ENCODE results near the gene MCHR2. TPM values are rescaled to one million over a fixed set of nuclear protein-coding genes. Genes with fewer than 3 reads are reported as not detected.
"Not testable (repeated sequence)": the region's sequence is repeated elsewhere in the genome, so short reads cannot be mapped to it uniquely, and the experiment has no call there.

MCHR2 gene, protein sequence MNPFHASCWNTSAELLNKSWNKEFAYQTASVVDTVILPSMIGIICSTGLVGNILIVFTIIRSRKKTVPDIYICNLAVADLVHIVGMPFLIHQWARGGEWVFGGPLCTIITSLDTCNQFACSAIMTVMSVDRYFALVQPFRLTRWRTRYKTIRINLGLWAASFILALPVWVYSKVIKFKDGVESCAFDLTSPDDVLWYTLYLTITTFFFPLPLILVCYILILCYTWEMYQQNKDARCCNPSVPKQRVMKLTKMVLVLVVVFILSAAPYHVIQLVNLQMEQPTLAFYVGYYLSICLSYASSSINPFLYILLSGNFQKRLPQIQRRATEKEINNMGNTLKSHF
- not detected for total RNA-seq

DNA sequence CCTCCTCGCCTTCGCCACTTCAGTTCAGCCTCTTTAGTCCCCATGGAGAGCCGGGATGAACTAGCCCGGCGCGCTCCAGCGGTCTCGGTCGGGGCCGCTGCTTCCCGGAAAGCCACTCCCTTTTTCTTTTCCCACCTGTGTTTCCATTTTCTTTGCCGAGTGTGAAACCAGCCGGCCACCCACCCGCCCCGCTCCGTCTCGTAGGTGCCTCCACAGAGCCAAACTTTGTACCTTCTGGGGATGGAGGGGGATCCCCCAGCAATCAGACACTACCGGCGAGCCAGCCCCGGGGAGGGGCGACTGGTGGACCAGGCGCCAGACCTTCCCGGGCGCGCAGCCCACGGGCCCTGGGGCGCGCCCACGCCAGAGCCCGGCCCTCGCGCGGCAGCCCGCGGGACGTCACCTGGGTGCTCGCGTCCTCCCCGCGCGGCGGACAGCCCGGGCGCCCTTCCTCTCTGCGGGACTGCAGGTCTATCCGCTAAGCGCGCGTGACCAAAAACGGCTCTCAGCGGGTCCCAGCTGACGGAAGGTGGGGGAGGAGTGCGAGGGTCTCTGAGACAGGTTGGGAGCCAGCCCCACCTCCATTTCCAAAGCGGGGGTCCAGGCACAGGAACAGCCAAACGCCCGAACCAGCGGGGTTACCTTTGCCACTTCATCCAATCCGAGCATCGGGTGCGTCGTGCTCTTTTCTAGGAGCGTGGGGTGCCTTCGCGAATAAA lies at the start of gene MCHR2:
Gene MCHR2, minus strand, starts transcription at position 691 of the 719 bp plus-strand sequence. CDS start 38,076 bp downstream, outside the sequence.
- H3K36me3 Mint-ChIP-seq (ENCODE audit: low read depth) = no peaks in the 10 kb centered on the region
- CTCF ChIA-PET = no interaction called here
- H3K4me3 Mint-ChIP-seq = no peak within 1 kb of the TSS
- POLR2A ChIA-PET = no interaction called here
- H3K9me3 Mint-ChIP-seq = no peaks in the 10 kb centered on the region
- no peak for DNase-seq
- H3K4me1 Mint-ChIP-seq = no peaks in the 10 kb centered on the region
- H3K27ac Mint-ChIP-seq = no peak within 1 kb of the TSS
- peaks cover 32% of the 10 kb centered on the region for H3K27me3 Mint-ChIP-seq

DNA sequence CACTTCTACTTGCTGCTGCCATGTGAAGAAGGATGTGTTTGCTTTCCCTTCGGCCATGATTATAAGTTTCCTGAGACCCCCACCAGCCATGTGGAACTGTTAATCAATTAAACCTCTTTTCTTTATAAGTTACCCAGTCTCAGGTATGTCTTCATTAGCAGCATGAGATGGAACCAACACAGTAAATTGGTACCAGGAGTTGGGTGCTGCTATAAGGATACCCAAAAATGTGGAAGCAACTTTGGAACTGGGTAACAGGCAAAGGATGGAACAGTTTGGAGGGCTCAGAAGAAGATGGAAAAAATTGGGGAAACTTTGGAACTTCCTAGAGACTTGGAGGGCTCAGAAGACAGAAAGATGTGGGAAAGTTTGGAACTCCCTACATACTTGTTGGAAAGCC lies 44.5 kb upstream of the MCHR2 start:
- H3K36me3 Mint-ChIP-seq (ENCODE audit: low read depth); POLR2A ChIA-PET; DNase-seq; H3K27me3 Mint-ChIP-seq; H3K9me3 Mint-ChIP-seq; H3K27ac Mint-ChIP-seq; H3K4me3 Mint-ChIP-seq; CTCF ChIA-PET; H3K4me1 Mint-ChIP-seq: not testable (repeated sequence)

DNA sequence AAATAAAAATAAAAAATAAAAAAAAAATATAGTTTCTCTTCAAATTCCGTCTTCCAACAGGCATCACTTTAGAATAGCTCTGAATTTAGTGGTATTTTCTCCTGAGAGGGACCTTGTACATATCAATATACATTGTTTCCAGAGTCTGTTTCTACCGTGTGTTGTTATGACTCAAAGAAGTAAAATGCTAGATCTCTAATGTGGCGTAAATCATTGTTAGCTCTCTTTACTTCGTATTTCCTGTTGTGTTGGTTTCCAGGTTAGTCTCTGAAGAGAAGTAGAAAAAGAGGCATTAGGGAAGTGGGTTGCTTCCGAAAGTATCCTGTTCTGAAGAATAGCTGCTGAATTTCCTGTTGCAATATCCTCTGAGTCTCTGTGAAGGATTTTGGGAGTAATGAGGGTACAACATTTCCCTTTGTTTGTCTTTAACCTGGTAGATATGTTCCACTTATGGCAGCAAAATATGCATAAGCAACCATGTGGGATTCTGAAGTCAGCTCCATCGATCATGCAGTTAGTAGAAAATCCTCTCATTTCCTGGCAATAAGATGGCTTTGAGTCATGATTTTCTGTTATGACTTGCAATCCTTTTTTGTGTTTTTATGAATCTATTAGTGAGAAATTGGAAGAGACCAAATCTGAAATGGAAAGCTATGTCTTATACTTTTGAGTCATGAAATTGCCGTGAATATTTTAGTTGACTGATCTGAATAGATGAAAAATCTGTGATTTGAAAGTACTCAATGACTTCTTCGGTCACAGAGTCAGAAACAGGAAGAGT lies 42.0 kb upstream of the MCHR2 start:
- H3K27ac Mint-ChIP-seq = no peak overlapping the region
- H3K4me3 Mint-ChIP-seq = no peak overlapping the region
- peaks cover 7% of the 10 kb centered on the region for H3K4me1 Mint-ChIP-seq
- CTCF ChIA-PET = interaction anchor here (0.7 kb wide), 1 partner anchor 10 kb away, joined by 3 read pairs; no protein-coding TSS in a partner anchor
- no peak for DNase-seq
- POLR2A ChIA-PET = no interaction called here
- no peaks in the 10 kb centered on the region for H3K27me3 Mint-ChIP-seq
- no peaks in the 10 kb centered on the region for H3K36me3 Mint-ChIP-seq (ENCODE audit: low read depth)
- peaks cover 10% of the 10 kb centered on the region for H3K9me3 Mint-ChIP-seq

DNA sequence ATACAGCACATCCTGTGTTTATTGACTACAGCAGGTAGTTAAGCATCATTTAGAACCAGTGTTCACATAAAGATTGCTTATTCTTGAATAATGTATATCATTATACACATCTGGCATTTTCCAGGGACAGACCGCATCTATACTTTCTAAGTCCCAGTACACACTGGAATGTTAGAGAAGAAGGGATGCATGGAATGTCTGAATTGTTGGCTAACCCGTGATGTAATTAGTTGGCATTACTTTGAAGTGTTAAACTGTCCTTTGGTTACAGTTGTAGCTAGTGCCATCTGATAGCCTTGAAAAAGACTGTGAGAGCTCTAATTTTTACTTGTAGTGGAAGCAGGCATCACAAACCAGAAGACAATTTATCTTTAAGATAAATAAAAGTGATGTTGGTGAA lies 29.8 kb upstream of the MCHR2 start:
- POLR2A ChIA-PET = no interaction called here
- Mint-ChIP-seq H3K4me3 (no peak overlapping the region), H3K27ac (no peak overlapping the region), H3K4me1 (no peaks in the 10 kb centered on the region), H3K36me3 (ENCODE audit: low read depth) (no peaks in the 10 kb centered on the region), H3K27me3 (peaks cover 4% of the 10 kb centered on the region), H3K9me3 (no peaks in the 10 kb centered on the region)
- CTCF ChIA-PET = no interaction called here
- no peak for DNase-seq

DNA sequence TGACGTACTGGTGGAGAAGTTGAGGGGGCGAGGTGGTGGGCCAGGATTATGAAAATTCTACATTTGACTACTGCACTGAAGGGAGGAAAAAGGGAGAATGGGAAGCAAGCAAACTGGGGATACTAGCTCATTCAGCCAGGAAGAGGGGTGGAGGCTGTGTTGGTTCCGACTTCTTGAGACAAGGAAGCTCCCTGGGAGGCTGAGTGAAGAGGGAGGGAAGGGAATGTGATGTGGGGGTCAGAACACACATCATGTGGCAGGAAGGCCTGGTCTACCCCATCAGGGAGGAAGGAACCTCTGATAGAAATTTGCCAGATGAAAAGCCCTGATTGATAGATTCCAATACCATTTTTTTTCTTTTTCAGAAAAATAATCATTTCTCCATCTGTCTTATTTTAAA lies 28.8 kb upstream of the MCHR2 start:
- Mint-ChIP-seq H3K36me3 (ENCODE audit: low read depth) (no peaks in the 10 kb centered on the region), H3K27ac (no peak overlapping the region), H3K4me1 (no peaks in the 10 kb centered on the region), H3K9me3 (no peaks in the 10 kb centered on the region), H3K27me3 (peaks cover 6% of the 10 kb centered on the region), H3K4me3 (no peak overlapping the region)
- POLR2A ChIA-PET = no interaction called here
- no peak for DNase-seq
- CTCF ChIA-PET = no interaction called here

DNA sequence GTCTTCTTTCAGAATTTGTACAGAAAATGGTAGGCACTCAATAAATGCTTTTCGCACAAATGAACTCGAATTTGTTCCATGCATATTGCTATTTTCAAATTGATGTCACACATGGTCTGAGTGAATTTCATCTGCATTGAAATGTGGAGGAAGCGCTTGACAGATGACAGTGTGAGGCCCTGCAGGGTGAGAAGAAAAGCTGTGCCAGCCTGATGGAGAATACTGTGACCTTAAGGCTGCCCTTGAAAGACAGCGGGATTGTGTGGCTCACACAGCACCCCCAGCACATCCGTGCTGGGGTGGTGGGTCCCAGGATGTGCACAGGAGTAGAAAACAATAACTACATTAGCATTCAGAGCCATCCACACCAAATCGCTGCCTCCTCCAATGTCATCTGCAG lies 14.8 kb upstream of the MCHR2 start:
- no peak overlapping the region for H3K27ac Mint-ChIP-seq
- no peaks in the 10 kb centered on the region for H3K9me3 Mint-ChIP-seq
- no peaks in the 10 kb centered on the region for H3K4me1 Mint-ChIP-seq
- no peak for DNase-seq
- POLR2A ChIA-PET = no interaction called here
- H3K36me3 Mint-ChIP-seq (ENCODE audit: low read depth) = no peaks in the 10 kb centered on the region
- CTCF ChIA-PET = no interaction called here
- peaks cover 12% of the 10 kb centered on the region for H3K27me3 Mint-ChIP-seq
- no peak overlapping the region for H3K4me3 Mint-ChIP-seq

DNA sequence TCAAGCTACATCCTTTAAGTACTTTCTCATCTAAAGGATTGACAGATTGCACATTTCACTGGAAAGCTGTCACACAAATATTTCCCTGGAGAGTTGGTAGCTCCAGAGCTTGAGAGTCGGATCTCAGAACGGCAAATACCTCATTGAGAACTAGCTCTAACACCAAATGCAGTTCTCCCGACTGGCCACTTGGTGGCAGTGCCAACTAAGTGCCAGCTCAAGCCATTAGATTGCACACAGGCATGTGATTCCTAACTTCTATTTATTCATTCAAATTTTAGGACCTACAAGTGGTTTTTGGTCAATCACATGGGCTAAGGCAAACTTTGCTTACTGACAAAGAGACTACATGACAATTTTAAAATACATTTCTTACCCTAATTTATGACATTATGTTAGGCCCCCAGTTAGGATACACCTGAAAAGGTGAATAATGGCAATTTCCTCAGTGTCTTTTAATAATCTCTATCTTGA lies 7.9 kb upstream of the MCHR2 start:
- H3K4me3 Mint-ChIP-seq = no peak overlapping the region
- H3K27ac Mint-ChIP-seq = no peak overlapping the region
- ChIA-PET CTCF (interaction anchor here (0.6 to 3.1 kb wide), 16 partner anchors 11 to 718 kb away, joined by 3 to 33 read pairs (median 5); no protein-coding TSS in a partner anchor), POLR2A (no interaction called here)
- H3K9me3 Mint-ChIP-seq = no peaks in the 10 kb centered on the region
- no peaks in the 10 kb centered on the region for H3K4me1 Mint-ChIP-seq
- H3K36me3 Mint-ChIP-seq (ENCODE audit: low read depth) = no peaks in the 10 kb centered on the region
- DNase-seq = peak; percentile 39
- H3K27me3 Mint-ChIP-seq = peaks cover 22% of the 10 kb centered on the region

DNA sequence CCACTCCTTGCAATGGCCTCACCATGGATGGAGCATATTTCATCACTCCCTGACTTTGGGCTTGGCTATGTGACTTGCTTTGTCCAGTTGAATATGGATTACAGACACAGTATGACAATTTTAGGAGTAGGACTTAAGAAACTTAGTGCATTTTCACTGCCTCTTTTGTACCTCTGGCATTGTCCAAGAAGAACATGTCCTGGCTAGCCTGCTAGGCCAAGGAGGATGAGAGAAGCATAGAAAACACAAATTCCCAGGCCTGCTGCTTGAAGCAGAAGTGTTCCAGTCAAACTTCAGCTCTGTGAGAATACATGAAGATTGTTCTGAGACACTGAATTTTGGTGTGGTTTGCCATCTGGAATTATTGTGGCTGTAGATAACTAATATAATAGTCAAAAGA lies 3.1 kb upstream of the MCHR2 start:
- Mint-ChIP-seq H3K9me3 (no peaks in the 10 kb centered on the region), H3K27ac (no peak overlapping the region), H3K36me3 (ENCODE audit: low read depth) (no peaks in the 10 kb centered on the region), H3K27me3 (peaks cover 36% of the 10 kb centered on the region), H3K4me3 (no peak overlapping the region), H3K4me1 (no peaks in the 10 kb centered on the region)
- no peak for DNase-seq
- CTCF ChIA-PET = no interaction called here
- POLR2A ChIA-PET = no interaction called here

DNA sequence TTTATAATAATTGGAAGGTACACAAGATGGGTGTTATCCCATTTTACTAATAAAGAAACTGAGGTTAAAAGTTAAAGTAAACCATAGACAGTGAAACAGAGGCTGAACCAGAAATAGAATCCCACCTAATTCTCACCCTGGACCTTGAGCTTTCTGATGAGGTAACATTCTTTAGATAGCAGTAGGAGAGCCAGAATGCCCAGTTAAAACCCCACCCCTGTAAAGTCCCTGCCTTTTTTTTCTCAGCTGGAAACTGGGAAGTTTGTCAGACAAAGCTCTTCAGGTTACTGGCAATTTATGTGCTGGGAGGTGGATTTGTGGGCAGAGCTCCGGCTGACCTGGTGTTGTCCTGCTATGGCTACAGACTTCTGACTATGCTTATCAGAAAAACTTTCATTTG lies 1.9 kb upstream of the MCHR2 start:
- Mint-ChIP-seq H3K27me3 (peaks cover 36% of the 10 kb centered on the region), H3K9me3 (no peaks in the 10 kb centered on the region), H3K27ac (no peak overlapping the region), H3K36me3 (ENCODE audit: low read depth) (no peaks in the 10 kb centered on the region), H3K4me3 (no peak overlapping the region), H3K4me1 (no peaks in the 10 kb centered on the region)
- POLR2A ChIA-PET = no interaction called here
- no peak for DNase-seq
- CTCF ChIA-PET = no interaction called here

DNA sequence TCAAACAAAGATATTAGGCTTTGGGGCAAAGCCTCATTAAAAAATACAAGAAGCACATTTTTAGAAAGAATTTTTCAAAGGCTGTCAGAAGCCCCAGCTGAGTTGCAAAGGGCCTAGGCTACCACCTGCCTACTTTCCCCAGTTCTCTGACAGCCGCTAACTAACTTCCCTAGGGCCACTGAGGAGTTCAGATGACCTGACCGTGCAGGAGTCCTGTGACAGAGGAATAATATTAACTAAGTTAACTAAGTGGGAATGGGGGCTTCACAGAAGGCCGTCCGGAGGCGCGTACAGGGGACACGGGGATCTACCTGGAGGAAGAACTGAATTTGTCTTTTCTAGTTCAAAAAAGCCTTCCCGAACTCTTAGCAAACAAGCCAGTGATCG lies 884 bp downstream of the MCHR2 start:
- no peaks in the 10 kb centered on the region for H3K9me3 Mint-ChIP-seq
- no peak for DNase-seq
- POLR2A ChIA-PET = no interaction called here
- no peaks in the 10 kb centered on the region for H3K36me3 Mint-ChIP-seq (ENCODE audit: low read depth)
- H3K27me3 Mint-ChIP-seq = peaks cover 32% of the 10 kb centered on the region
- H3K4me3 Mint-ChIP-seq = no peak overlapping the region
- H3K27ac Mint-ChIP-seq = no peak overlapping the region
- no peaks in the 10 kb centered on the region for H3K4me1 Mint-ChIP-seq
- CTCF ChIA-PET = no interaction called here

DNA sequence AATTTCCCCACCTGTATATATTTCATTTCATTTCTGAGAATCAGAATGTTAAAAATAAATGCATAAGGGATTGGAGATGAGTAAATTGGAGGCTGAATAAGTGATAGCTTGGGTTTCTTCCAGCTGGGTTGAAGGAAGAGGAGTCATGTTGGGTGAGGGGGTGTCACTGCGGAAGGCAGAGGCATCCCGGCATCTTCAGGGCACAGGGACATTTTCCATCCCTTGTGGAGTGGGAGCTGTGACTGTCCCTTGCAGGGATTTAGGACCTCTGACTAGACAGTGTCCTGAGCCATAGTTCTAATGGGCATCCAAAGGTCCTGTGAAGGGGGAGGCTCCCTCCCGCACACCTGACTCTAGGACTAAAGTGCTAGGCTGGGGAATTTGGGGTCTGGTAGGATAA lies 2.1 kb downstream of the MCHR2 start:
- ChIA-PET POLR2A (no interaction called here), CTCF (no interaction called here)
- DNase-seq = no peak
- H3K27ac Mint-ChIP-seq = no peak overlapping the region
- no peak overlapping the region for H3K4me3 Mint-ChIP-seq
- H3K27me3 Mint-ChIP-seq = peaks cover 35% of the 10 kb centered on the region
- no peaks in the 10 kb centered on the region for H3K9me3 Mint-ChIP-seq
- no peaks in the 10 kb centered on the region for H3K36me3 Mint-ChIP-seq (ENCODE audit: low read depth)
- H3K4me1 Mint-ChIP-seq = no peaks in the 10 kb centered on the region

DNA sequence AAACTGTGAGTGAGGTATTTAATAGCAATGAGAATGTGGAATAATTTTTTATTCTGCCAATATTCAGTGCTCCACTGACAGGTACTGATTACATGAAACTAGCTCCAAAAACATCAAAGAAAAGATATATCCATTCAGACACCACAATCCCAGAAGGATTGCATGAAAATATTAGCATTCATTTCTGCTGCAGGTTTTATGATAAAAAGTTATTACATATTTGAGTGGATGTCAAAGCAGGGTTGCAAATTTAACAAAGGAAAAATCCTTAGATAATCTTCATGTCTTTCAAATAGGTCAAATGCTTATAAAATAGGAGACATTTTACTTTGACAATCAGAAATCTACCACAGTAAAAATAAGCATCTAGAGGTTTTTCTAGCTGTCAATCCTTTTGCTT lies 13.3 kb downstream of the MCHR2 start:
- Mint-ChIP-seq H3K27me3 (no peaks in the 10 kb centered on the region), H3K27ac (no peak overlapping the region), H3K36me3 (ENCODE audit: low read depth) (no peaks in the 10 kb centered on the region), H3K4me1 (no peaks in the 10 kb centered on the region), H3K9me3 (no peaks in the 10 kb centered on the region), H3K4me3 (no peak overlapping the region)
- no peak for DNase-seq
- POLR2A ChIA-PET = no interaction called here
- CTCF ChIA-PET = no interaction called here

DNA sequence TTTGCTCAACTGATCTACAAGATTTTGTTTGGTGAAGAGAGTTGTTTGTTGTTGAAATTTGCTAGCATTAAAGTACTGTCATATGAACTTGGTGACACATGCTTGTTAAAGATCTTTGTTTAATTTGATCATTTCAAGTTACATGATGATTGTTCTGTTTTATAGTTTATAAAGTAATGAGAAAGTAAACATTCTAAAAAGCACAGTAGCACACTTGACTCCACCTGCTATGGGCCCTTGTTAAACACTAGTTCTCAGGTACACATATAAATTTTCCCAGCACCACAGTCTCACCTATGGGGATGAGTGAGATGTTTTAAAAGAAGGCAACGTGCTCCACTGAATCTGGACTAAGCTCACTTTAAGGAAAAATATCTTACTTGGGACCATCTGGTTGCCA lies 14.1 kb downstream of the MCHR2 start:
- H3K27ac Mint-ChIP-seq = no peak overlapping the region
- no peak overlapping the region for H3K4me3 Mint-ChIP-seq
- no peak for DNase-seq
- H3K4me1 Mint-ChIP-seq = no peaks in the 10 kb centered on the region
- H3K27me3 Mint-ChIP-seq = no peaks in the 10 kb centered on the region
- POLR2A ChIA-PET = no interaction called here
- H3K9me3 Mint-ChIP-seq = no peaks in the 10 kb centered on the region
- H3K36me3 Mint-ChIP-seq (ENCODE audit: low read depth) = no peaks in the 10 kb centered on the region
- CTCF ChIA-PET = no interaction called here
